ENCODE data around the gene UBXN7.
"Not testable (repeated sequence)": the region's sequence is repeated elsewhere in the genome, so short reads cannot be mapped to it uniquely, and the experiment has no call there.

Gene UBXN7

GRCh38 chr3:196398782-196399181 lies 33.4 kb downstream of the UBXN7 start:
- no peak overlapping the region for H3K4me3 ChIP-seq (ENCODE audit: low read depth in 1 of 2, low read length in 1 of 2)
- no peak overlapping the region for H3K27ac ChIP-seq
- no peak for TF ChIP-seq CTCF (IDR thresholded peaks at IDR 0.05)
- H3K27me3 ChIP-seq = no peaks in the 10 kb centered on the region
- H3K9me3 ChIP-seq = no peaks in the 10 kb centered on the region
- peaks cover 74% of the 10 kb centered on the region for H3K36me3 ChIP-seq
- no peaks in the 10 kb centered on the region for H3K4me1 ChIP-seq (ENCODE audit: control insufficient read depth in 1 of 2, insufficient read depth in 1 of 2, low read depth in 1 of 2, low read length in 1 of 2)

GRCh38 chr3:196397941-196398340 lies 34.3 kb downstream of the UBXN7 start:
- no peaks in the 10 kb centered on the region for H3K4me1 ChIP-seq (ENCODE audit: control insufficient read depth in 1 of 2, insufficient read depth in 1 of 2, low read depth in 1 of 2, low read length in 1 of 2)
- H3K27me3 ChIP-seq = no peaks in the 10 kb centered on the region
- H3K36me3 ChIP-seq = peaks cover 78% of the 10 kb centered on the region
- no peak for TF ChIP-seq CTCF (IDR thresholded peaks at IDR 0.05)
- H3K9me3 ChIP-seq = no peaks in the 10 kb centered on the region
- H3K4me3 ChIP-seq (ENCODE audit: low read depth in 1 of 2, low read length in 1 of 2) = no peak overlapping the region
- no peak overlapping the region for H3K27ac ChIP-seq

- Histone ChIP-seq H3K36me3 (peaks cover 59% of the 10 kb centered on the region), H3K27me3 (no peaks in the 10 kb centered on the region), H3K9me3 (no peaks in the 10 kb centered on the region), H3K4me3 (ENCODE audit: low read depth in 1 of 2, low read length in 1 of 2) (no peak overlapping the region), H3K4me1 (ENCODE audit: control insufficient read depth in 1 of 2, insufficient read depth in 1 of 2, low read depth in 1 of 2, low read length in 1 of 2) (no peaks in the 10 kb centered on the region), H3K27ac (no peak overlapping the region)
- no peak for TF ChIP-seq CTCF (IDR thresholded peaks at IDR 0.05)
These were observed 42.1 kb downstream of the UBXN7 start for GRCh38 chr3:196390116-196390515.

- Histone ChIP-seq H3K4me3 (ENCODE audit: low read depth in 1 of 2, low read length in 1 of 2) (no peak overlapping the region), H3K27me3 (no peaks in the 10 kb centered on the region), H3K9me3 (no peaks in the 10 kb centered on the region), H3K36me3 (peaks cover 53% of the 10 kb centered on the region), H3K4me1 (ENCODE audit: control insufficient read depth in 1 of 2, insufficient read depth in 1 of 2, low read depth in 1 of 2, low read length in 1 of 2) (no peaks in the 10 kb centered on the region), H3K27ac (no peak overlapping the region)
- TF ChIP-seq CTCF (IDR thresholded peaks at IDR 0.05) = no peak
These were observed 43.3 kb downstream of the UBXN7 start for GRCh38 chr3:196388956-196389355.

- peaks cover 43% of the 10 kb centered on the region for H3K36me3 ChIP-seq
- not testable (repeated sequence) for H3K4me1 ChIP-seq (ENCODE audit: control insufficient read depth in 1 of 2, insufficient read depth in 1 of 2, low read depth in 1 of 2, low read length in 1 of 2); H3K4me3 ChIP-seq (ENCODE audit: low read depth in 1 of 2, low read length in 1 of 2); H3K9me3 ChIP-seq; H3K27me3 ChIP-seq; H3K27ac ChIP-seq
These were observed 44.3 kb downstream of the UBXN7 start for GRCh38 chr3:196387941-196388340.

- H3K9me3 ChIP-seq; H3K27me3 ChIP-seq; H3K4me1 ChIP-seq (ENCODE audit: control insufficient read depth in 1 of 2, insufficient read depth in 1 of 2, low read depth in 1 of 2, low read length in 1 of 2); H3K27ac ChIP-seq; H3K4me3 ChIP-seq (ENCODE audit: low read depth in 1 of 2, low read length in 1 of 2): not testable (repeated sequence)
- peaks cover 33% of the 10 kb centered on the region for H3K36me3 ChIP-seq
These were observed 45.4 kb downstream of the UBXN7 start for GRCh38 chr3:196386797-196387196.

GRCh38 chr3:196386034-196386433 lies 46.2 kb downstream of the UBXN7 start:
- H3K4me3 ChIP-seq (ENCODE audit: low read depth in 1 of 2, low read length in 1 of 2); H3K27me3 ChIP-seq; H3K9me3 ChIP-seq; H3K4me1 ChIP-seq (ENCODE audit: control insufficient read depth in 1 of 2, insufficient read depth in 1 of 2, low read depth in 1 of 2, low read length in 1 of 2); H3K27ac ChIP-seq: not testable (repeated sequence)
- H3K36me3 ChIP-seq = peaks cover 30% of the 10 kb centered on the region

- not testable (repeated sequence) for H3K27ac ChIP-seq; H3K9me3 ChIP-seq; H3K4me1 ChIP-seq (ENCODE audit: control insufficient read depth in 1 of 2, insufficient read depth in 1 of 2, low read depth in 1 of 2, low read length in 1 of 2); H3K27me3 ChIP-seq; H3K4me3 ChIP-seq (ENCODE audit: low read depth in 1 of 2, low read length in 1 of 2)
- H3K36me3 ChIP-seq = peaks cover 30% of the 10 kb centered on the region
These were observed 46.8 kb downstream of the UBXN7 start for GRCh38 chr3:196385446-196385845.
